Right lobe of liver (tissue), 6 donors: ENCODE results near the gene NFIB. TPM values are rescaled to one million over a fixed set of nuclear protein-coding genes. Genes with fewer than 3 reads are reported as not detected.

Experiments
- ATAC-seq, 4 donors: fragments of 200-7000 bp; cut with Tn5 transposase; one replicate each; pipeline ENCODE4 v1.9.1; 2020; ENCODE audit warnings: mild to moderate bottlenecking in 4 of 4, moderate library complexity in 4 of 4
- DNase-seq, 3 donors: peaks; one replicate each; pipeline ENCODE4 v3.0.0-alpha.2; 2020
- H3K27ac ChIP-seq, 3 donors: fragments of 200-600 bp; one replicate each; pipeline ENCODE4 v1.8.0; 2022
- H3K27me3 ChIP-seq, 2 donors: fragments of 200-600 bp; one replicate each; pipeline ENCODE4 v1.8.0; 2022
- H3K36me3 ChIP-seq, 4 donors: fragments of 200-600 bp; sonication (generic) in 1 of 4; one replicate each; pipeline versions ENCODE4 v1.5.1 to v1.8.0; 2017 to 2022; ENCODE audit warnings: control low read depth in 1 of 4
- H3K4me1 ChIP-seq, 4 donors: fragments of 200-600 bp; sonication (generic) in 1 of 4; one replicate each; pipeline versions ENCODE4 v1.5.1 to v1.8.0; 2017 to 2022; ENCODE audit warnings: control low read depth in 1 of 4
- H3K4me3 ChIP-seq, 3 donors: fragments of 200-600 bp; one replicate each; pipeline ENCODE4 v1.8.0; 2022
- H3K9me3 ChIP-seq, 4 donors: fragments of 200-600 bp; sonication (generic) in 1 of 4; one replicate each; pipeline versions ENCODE4 v1.5.1 to v1.8.0; 2017 to 2022; ENCODE audit warnings: control low read depth in 1 of 4
- CTCF ChIP-seq, 4 donors: fragments of 200-600 bp in 3 of 4; fragments of 450-650 bp in 1 of 4; IDR thresholded peaks; one replicate each; pipeline versions ENCODE4 v1.5.1 to v1.8.0; 2016 to 2022; ENCODE audit warnings: antibody characterized with exemption in 4 of 4, mild to moderate bottlenecking in 2 of 4
- POLR2A ChIP-seq: fragments of 450-650 bp; IDR thresholded peaks from one replicate; pipeline ENCODE4 v1.6.1; 2017; ENCODE audit warnings: antibody characterized with exemption, mild to moderate bottlenecking
- WGBS: methylation state at CpG from one replicate; pipeline ENCODE4 v1.1.6; 2018; ENCODE audit warnings: low coverage, low lambda C conversion rate; ENCODE audit not compliant: insufficient coverage; ENCODE audit errors: missing lambda C conversion rate; 5-methylcytosine and 5-hydroxymethylcytosine counted together
- intact Hi-C, 2 donors: fragments of 100-400 bp; cut with DNase I; formaldehyde crosslinking; loops; one replicate each; pipeline versions ENCODE4 v1.11.2 to v1.14.1; 2022
- total RNA-seq, 6 experiments: library from RNA; depleted of rRNA in 2 of 6; stranded (reverse); fragments of >200 nt in 2 of 6; fragmentation: NEBNext Ultra II Directional in 3 of 6; extraction: Animal tissue kit (Norgen Biotek cat#: 25700) in 3 of 6; gene quantifications; one replicate each; pipeline versions ENCODE4 v1.1.0 to v1.2.4, GENCODE V29; 2016 to 2023
- donor health status: DM: no; HTN: yes; CAD: no.
- donor health status: DM: no; HTN: no; CAD: no.
- donor health status: DM: no; HTN: no; CAD: no.
- donor health status: DM: no; HTN: yes; CAD: no.
- donor health status: DM: no; HTN: yes; CAD: no.

Gene NFIB
- total RNA-seq, 6 experiments from 2014 or later = 23.0 to 45.3 (median 39.6) TPM

- H3K4me1 ChIP-seq = no peaks in the 10 kb centered on the region
- H3K27me3 ChIP-seq = no peaks in the 10 kb centered on the region
- ATAC-seq (no peak), DNase-seq (no peak)
- H3K36me3 ChIP-seq = no peaks in the 10 kb centered on the region
- no peak overlapping the region for H3K4me3 ChIP-seq
- WGBS = 94% methylated on average over 8 of the region's 8 CpGs
- H3K9me3 ChIP-seq = no peaks in the 10 kb centered on the region
- no peak for TF ChIP-seq POLR2A
- no peak for TF ChIP-seq CTCF (IDR thresholded peaks at IDR 0.05)
- no peak overlapping the region for H3K27ac ChIP-seq
- intact Hi-C loops = no loop called here
Observed at GRCh38 chr9:14146201-14146874, 167.6 kb downstream of the NFIB start.

- TF ChIP-seq POLR2A (no peak), CTCF (IDR thresholded peaks at IDR 0.05) (no peak)
- no peak overlapping the region for H3K4me3 ChIP-seq
- no peaks in the 10 kb centered on the region for H3K4me1 ChIP-seq
- H3K9me3 ChIP-seq = no peaks in the 10 kb centered on the region
- intact Hi-C loops = no loop called here
- DNase-seq (no peak), ATAC-seq (no peak)
- H3K36me3 ChIP-seq = no peaks in the 10 kb centered on the region
- no peaks in the 10 kb centered on the region for H3K27me3 ChIP-seq
- WGBS = 72% methylated on average over 3 of the region's 3 CpGs
- no peak overlapping the region for H3K27ac ChIP-seq
Observed at GRCh38 chr9:14144215-14144614, 169.7 kb downstream of the NFIB start.

- no peak for TF ChIP-seq POLR2A
- TF ChIP-seq CTCF (IDR thresholded peaks at IDR 0.05) = no peak
- Histone ChIP-seq H3K27ac (no peak overlapping the region), H3K36me3 (no peaks in the 10 kb centered on the region), H3K4me3 (no peak overlapping the region), H3K9me3 (no peaks in the 10 kb centered on the region), H3K4me1 (no peaks in the 10 kb centered on the region), H3K27me3 (no peaks in the 10 kb centered on the region)
- DNase-seq = no peak
- whole genome bisulfite sequencing = 71% methylated on average over 2 of the region's 2 CpGs
- no peak for ATAC-seq
- intact Hi-C loops = no loop called here
Observed at GRCh38 chr9:14141699-14142098, 172.2 kb downstream of the NFIB start.

- H3K27ac ChIP-seq = no peak overlapping the region
Observed at GRCh38 chr9:14140096-14140697, 173.7 kb downstream of the NFIB start.

More at GRCh38 chr9:14140096-14140697, 173.7 kb downstream of the NFIB start:
- Histone ChIP-seq H3K4me3 (no peak overlapping the region), H3K4me1 (no peaks in the 10 kb centered on the region), H3K9me3 (no peaks in the 10 kb centered on the region), H3K36me3 (no peaks in the 10 kb centered on the region), H3K27me3 (no peaks in the 10 kb centered on the region)
- no peak for TF ChIP-seq CTCF (IDR thresholded peaks at IDR 0.05)
- no peak for TF ChIP-seq POLR2A
- no peak for DNase-seq
- ATAC-seq = no peak
- intact Hi-C loops = no loop called here
